HCT116 (cell line): ENCODE measurements around the gene CA6.

Source experiments
- CBX3 ChIP-seq: IDR thresholded peaks from 2 replicates; pipeline ENCODE4 v1.6.1; 2012; ENCODE audit warnings: low read depth
- ELF1 ChIP-seq: IDR thresholded peaks from 2 replicates; pipeline ENCODE4 v1.6.1; 2012; ENCODE audit warnings: low read depth, borderline replicate concordance
- EZH2 ChIP-seq: fragments of 200-600 bp; sonication (generic); IDR thresholded peaks from 2 replicates; pipeline ENCODE4 v1.6.1; 2017; ENCODE audit warnings: antibody characterized with exemption, mixed run types
- EZH2phosphoT487 ChIP-seq: fragments of 200-600 bp; IDR thresholded peaks from 2 replicates; pipeline ENCODE4 v1.6.1; 2018; ENCODE audit warnings: antibody characterized with exemption, borderline replicate concordance
- JUND ChIP-seq: IDR thresholded peaks from 2 replicates; pipeline ENCODE4 v1.6.1; 2012
- POLR2A ChIP-seq: IDR thresholded peaks from 2 replicates; pipeline ENCODE4 v1.7.0; 2011; ENCODE audit warnings: borderline replicate concordance; ENCODE audit not compliant: insufficient read depth, insufficient read length; ENCODE audit errors: extremely low read depth
- POLR2AphosphoS5 ChIP-seq: IDR thresholded peaks from 2 replicates; pipeline ENCODE4 v1.6.1; 2011; ENCODE audit warnings: mild to moderate bottlenecking, low read depth, low read length, moderate library complexity
- RAD21 ChIP-seq: IDR thresholded peaks from 2 replicates; pipeline ENCODE4 v1.6.1; 2012; ENCODE audit warnings: low read depth, mild to moderate bottlenecking
- SIN3A ChIP-seq: IDR thresholded peaks from 2 replicates; pipeline ENCODE4 v1.6.1; 2012; ENCODE audit warnings: low read depth
- ZNF274 ChIP-seq: fragments of 200-500 bp; sonication (Bioruptor generic); IDR thresholded peaks from 2 replicates; pipeline ENCODE4 v1.6.1; 2014; ENCODE audit warnings: mild to moderate bottlenecking, low read depth, low read length, inconsistent platforms
- TF ChIP-seq, protein P1 (sequence below), 3 experiments: fragments of 200-600 bp in 1 of 3; sonication (generic) in 1 of 3; IDR thresholded peaks in 2 of 3; conservative IDR thresholded peaks in 1 of 3; 2 replicates each; pipeline ENCODE4 v1.5.1; 2012 to 2017; ENCODE audit warnings: low read depth in 2 of 3, low read length in 2 of 3, antibody characterized with exemption in 1 of 3, borderline replicate concordance in 1 of 3, control low read depth in 1 of 3, mild to moderate bottlenecking in 1 of 3, mixed read lengths in 1 of 3, mixed run types in 1 of 3, moderate library complexity in 1 of 3; ENCODE audit not compliant: insufficient read depth in 1 of 3
- TF ChIP-seq, protein P2 (sequence below): IDR thresholded peaks from 2 replicates; pipeline ENCODE4 v1.6.1; 2012; ENCODE audit warnings: low read depth
- TF ChIP-seq, protein P3 (sequence below): IDR thresholded peaks from 2 replicates; pipeline ENCODE4 v1.6.1; 2011; ENCODE audit warnings: mild to moderate bottlenecking, low read length, moderate library complexity; ENCODE audit not compliant: insufficient replicate concordance; ENCODE audit errors: extremely low read depth
- TF ChIP-seq, protein P4 (sequence below): IDR thresholded peaks from 2 replicates; pipeline ENCODE4 v1.6.1; 2012

DNA sequence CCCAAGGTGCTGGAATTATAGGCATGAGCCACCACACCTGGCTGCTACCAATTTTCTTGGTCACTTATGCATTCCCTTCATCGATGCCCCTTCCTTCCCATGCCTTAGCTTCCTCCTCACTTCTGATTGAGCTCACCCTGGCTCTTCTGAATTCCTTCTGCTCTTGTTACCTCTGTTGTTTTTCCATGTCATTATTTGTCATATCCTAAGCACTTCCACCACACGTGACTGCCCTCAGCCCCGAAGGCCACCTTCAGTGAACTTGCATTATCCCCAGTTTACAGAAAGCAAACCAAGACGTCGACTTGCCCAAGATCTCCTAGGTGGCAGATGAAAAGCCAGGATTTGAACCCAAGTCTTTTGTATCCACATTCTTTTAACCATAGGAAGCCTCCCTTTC lies 30.7 kb downstream of the CA6 start:
- no peak for TF ChIP-seq POLR2A
- TF ChIP-seq, protein P1, sequence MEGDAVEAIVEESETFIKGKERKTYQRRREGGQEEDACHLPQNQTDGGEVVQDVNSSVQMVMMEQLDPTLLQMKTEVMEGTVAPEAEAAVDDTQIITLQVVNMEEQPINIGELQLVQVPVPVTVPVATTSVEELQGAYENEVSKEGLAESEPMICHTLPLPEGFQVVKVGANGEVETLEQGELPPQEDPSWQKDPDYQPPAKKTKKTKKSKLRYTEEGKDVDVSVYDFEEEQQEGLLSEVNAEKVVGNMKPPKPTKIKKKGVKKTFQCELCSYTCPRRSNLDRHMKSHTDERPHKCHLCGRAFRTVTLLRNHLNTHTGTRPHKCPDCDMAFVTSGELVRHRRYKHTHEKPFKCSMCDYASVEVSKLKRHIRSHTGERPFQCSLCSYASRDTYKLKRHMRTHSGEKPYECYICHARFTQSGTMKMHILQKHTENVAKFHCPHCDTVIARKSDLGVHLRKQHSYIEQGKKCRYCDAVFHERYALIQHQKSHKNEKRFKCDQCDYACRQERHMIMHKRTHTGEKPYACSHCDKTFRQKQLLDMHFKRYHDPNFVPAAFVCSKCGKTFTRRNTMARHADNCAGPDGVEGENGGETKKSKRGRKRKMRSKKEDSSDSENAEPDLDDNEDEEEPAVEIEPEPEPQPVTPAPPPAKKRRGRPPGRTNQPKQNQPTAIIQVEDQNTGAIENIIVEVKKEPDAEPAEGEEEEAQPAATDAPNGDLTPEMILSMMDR (IDR thresholded peaks at IDR 0.05 in 2 of 3, conservative IDR thresholded peaks at IDR 0.05 in 1 of 3; ENCODE audit: borderline replicate concordance in 1 of 3, insufficient read depth in 1 of 3, low read depth in 2 of 3, low read length in 2 of 3) = no peak
- TF ChIP-seq POLR2AphosphoS5 = no peak
- no peak for TF ChIP-seq ZNF274
- TF ChIP-seq RAD21 = no peak
- TF ChIP-seq, protein P2, sequence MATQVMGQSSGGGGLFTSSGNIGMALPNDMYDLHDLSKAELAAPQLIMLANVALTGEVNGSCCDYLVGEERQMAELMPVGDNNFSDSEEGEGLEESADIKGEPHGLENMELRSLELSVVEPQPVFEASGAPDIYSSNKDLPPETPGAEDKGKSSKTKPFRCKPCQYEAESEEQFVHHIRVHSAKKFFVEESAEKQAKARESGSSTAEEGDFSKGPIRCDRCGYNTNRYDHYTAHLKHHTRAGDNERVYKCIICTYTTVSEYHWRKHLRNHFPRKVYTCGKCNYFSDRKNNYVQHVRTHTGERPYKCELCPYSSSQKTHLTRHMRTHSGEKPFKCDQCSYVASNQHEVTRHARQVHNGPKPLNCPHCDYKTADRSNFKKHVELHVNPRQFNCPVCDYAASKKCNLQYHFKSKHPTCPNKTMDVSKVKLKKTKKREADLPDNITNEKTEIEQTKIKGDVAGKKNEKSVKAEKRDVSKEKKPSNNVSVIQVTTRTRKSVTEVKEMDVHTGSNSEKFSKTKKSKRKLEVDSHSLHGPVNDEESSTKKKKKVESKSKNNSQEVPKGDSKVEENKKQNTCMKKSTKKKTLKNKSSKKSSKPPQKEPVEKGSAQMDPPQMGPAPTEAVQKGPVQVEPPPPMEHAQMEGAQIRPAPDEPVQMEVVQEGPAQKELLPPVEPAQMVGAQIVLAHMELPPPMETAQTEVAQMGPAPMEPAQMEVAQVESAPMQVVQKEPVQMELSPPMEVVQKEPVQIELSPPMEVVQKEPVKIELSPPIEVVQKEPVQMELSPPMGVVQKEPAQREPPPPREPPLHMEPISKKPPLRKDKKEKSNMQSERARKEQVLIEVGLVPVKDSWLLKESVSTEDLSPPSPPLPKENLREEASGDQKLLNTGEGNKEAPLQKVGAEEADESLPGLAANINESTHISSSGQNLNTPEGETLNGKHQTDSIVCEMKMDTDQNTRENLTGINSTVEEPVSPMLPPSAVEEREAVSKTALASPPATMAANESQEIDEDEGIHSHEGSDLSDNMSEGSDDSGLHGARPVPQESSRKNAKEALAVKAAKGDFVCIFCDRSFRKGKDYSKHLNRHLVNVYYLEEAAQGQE = no peak
- no peak for TF ChIP-seq EZH2
- no peak for TF ChIP-seq JUND
- TF ChIP-seq, protein P3, sequence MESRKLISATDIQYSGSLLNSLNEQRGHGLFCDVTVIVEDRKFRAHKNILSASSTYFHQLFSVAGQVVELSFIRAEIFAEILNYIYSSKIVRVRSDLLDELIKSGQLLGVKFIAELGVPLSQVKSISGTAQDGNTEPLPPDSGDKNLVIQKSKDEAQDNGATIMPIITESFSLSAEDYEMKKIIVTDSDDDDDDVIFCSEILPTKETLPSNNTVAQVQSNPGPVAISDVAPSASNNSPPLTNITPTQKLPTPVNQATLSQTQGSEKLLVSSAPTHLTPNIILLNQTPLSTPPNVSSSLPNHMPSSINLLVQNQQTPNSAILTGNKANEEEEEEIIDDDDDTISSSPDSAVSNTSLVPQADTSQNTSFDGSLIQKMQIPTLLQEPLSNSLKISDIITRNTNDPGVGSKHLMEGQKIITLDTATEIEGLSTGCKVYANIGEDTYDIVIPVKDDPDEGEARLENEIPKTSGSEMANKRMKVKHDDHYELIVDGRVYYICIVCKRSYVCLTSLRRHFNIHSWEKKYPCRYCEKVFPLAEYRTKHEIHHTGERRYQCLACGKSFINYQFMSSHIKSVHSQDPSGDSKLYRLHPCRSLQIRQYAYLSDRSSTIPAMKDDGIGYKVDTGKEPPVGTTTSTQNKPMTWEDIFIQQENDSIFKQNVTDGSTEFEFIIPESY = no peak
- TF ChIP-seq EZH2phosphoT487 = no peak
- no peak for TF ChIP-seq ELF1
- TF ChIP-seq, protein P4, sequence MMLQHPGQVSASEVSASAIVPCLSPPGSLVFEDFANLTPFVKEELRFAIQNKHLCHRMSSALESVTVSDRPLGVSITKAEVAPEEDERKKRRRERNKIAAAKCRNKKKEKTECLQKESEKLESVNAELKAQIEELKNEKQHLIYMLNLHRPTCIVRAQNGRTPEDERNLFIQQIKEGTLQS = no peak
- no peak for TF ChIP-seq SIN3A
- TF ChIP-seq CBX3 = no peak
